Measurements from ENCODE around the gene OR52B6.

The OR52B6 gene, protein sequence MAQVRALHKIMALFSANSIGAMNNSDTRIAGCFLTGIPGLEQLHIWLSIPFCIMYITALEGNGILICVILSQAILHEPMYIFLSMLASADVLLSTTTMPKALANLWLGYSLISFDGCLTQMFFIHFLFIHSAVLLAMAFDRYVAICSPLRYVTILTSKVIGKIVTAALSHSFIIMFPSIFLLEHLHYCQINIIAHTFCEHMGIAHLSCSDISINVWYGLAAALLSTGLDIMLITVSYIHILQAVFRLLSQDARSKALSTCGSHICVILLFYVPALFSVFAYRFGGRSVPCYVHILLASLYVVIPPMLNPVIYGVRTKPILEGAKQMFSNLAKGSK

DNA sequence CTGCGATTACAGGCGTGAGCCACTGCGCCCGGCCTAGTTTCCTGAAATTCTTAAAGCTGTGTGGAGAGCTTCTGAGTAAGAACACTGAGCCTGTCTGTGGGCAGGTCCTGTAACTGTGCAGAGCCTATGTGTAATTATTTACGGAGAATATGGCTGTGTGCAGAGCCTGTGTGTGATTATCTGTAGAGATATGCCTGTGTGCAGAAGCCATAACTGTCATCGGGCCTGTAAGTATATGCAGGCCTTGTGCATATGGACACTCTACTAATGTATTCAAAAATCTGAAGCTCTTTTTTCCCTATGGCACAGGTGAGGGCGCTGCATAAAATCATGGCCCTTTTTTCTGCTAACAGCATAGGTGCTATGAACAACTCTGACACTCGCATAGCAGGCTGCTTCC lies at the start of gene OR52B6:
Gene OR52B6 (plus strand): TSS at position 301 of the 400 bp plus-strand sequence. CDS start 0 bp downstream, at position 301.
- no peak within 1 kb of the TSS for H3K9ac ChIP-seq (ENCODE audit: low read length)
- no peak within 1 kb of the TSS for H3K4me3 ChIP-seq (ENCODE audit: low read length)
- H3K9me3 ChIP-seq (ENCODE audit: control insufficient read depth, low read length), result no peaks in the 10 kb centered on the region

DNA sequence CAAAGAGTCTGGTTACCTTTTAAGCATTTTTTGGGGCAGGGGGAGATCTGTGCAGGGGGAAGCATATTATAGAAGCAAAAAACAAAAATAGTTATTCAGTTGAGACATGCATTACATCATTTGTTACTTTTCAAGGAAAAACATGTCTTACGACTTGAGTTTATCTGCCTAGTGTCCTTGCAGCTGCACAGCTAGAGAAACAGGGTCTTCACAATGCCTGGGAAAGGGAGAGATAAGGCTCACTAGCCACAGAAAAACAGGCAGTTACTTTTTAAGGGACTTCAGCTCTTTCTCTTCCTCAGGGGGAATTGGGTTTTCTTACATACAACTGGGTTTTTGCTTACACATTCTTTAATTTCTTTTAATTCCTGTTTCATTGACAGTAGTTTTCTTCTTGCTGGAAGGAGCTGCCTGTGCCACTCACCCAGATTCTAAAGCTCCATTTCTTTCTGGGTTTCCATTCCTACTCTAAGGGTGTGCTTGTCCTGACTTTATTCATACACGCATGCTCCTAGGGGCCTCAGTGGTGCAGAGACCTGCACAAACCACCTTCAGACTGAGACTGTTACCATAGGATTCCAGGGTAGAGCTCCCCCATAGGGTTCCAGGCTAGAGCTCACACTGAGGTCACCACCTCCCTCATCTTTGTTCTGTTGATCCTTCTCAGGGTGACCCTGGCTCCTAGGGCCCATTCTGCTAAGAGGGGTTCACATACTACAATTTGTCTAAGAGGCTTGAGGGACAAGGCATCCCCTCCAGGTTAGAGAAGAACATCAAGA lies 49.4 kb upstream of the OR52B6 start:
- H3K9me3 ChIP-seq (ENCODE audit: control insufficient read depth, low read length), result no peaks in the 10 kb centered on the region
- H3K27me3 ChIP-seq (ENCODE audit: control insufficient read depth, insufficient read depth, low read length), result no peaks in the 10 kb centered on the region
- H3K9ac ChIP-seq (ENCODE audit: low read length), result no peak overlapping the region

More for the DNA sequence above, at the start of gene OR52B6:
- Histone ChIP-seq H3K4me1 (ENCODE audit: control insufficient read depth, insufficient read depth, low read length) (no peaks in the 10 kb centered on the region), H3K27me3 (ENCODE audit: control insufficient read depth, insufficient read depth, low read length) (no peaks in the 10 kb centered on the region), H3K36me3 (ENCODE audit: control insufficient read depth, insufficient read depth, low read length) (no peaks in the 10 kb centered on the region)

DNA sequence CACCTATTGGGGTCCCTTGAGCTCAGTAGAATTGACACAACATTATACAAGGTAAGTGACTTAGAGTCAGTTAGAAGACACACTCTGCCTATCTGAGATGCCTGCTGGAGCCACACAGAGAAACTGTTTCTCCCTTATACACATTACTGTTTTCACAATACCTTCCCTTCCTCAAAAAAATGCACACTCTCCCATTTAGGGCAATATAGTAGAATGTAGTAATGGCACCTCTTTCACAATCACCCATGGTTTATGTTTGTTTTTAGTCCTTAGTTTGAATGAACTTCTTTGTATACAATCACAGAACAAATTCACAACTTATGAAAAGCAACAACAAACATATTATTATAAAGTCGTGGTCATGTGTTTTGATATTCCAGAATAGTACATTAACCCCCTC lies 46.6 kb upstream of the OR52B6 start:
- Histone ChIP-seq H3K36me3 (ENCODE audit: control insufficient read depth, insufficient read depth, low read length) (no peaks in the 10 kb centered on the region), H3K4me1 (ENCODE audit: control insufficient read depth, insufficient read depth, low read length) (no peaks in the 10 kb centered on the region), H3K9ac (ENCODE audit: low read length) (no peak overlapping the region), H3K27me3 (ENCODE audit: control insufficient read depth, insufficient read depth, low read length) (no peaks in the 10 kb centered on the region), H3K9me3 (ENCODE audit: control insufficient read depth, low read length) (no peaks in the 10 kb centered on the region), H3K4me3 (ENCODE audit: low read length) (no peak overlapping the region)

More for the DNA sequence above, 49.4 kb upstream of the OR52B6 start:
- Histone ChIP-seq H3K36me3 (ENCODE audit: control insufficient read depth, insufficient read depth, low read length) (no peaks in the 10 kb centered on the region), H3K4me3 (ENCODE audit: low read length) (no peak overlapping the region), H3K4me1 (ENCODE audit: control insufficient read depth, insufficient read depth, low read length) (no peaks in the 10 kb centered on the region)

DNA sequence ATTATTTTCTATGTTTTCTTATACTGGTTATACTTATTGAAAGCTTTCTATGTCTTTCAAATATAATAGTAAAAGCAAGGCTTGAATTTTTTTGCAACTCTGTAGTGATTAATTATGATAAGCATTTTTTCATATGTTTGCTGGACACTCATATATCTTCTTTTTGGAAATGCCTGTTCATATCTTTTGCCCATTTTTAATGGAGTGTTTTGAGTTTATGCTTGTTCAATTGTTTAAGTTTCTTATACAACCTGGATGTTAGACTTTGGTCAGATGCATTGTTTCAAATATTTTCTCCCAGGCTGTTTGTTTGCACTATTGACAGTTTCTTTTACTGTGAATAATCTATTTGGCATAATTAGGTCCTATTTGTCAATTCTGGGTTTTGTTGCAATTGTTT lies 44.2 kb upstream of the OR52B6 start:
- no peaks in the 10 kb centered on the region for H3K27me3 ChIP-seq (ENCODE audit: control insufficient read depth, insufficient read depth, low read length)
- no peak overlapping the region for H3K9ac ChIP-seq (ENCODE audit: low read length)
- no peaks in the 10 kb centered on the region for H3K9me3 ChIP-seq (ENCODE audit: control insufficient read depth, low read length)
- H3K4me3 ChIP-seq (ENCODE audit: low read length), result no peak overlapping the region
- no peaks in the 10 kb centered on the region for H3K36me3 ChIP-seq (ENCODE audit: control insufficient read depth, insufficient read depth, low read length)
- no peaks in the 10 kb centered on the region for H3K4me1 ChIP-seq (ENCODE audit: control insufficient read depth, insufficient read depth, low read length)

DNA sequence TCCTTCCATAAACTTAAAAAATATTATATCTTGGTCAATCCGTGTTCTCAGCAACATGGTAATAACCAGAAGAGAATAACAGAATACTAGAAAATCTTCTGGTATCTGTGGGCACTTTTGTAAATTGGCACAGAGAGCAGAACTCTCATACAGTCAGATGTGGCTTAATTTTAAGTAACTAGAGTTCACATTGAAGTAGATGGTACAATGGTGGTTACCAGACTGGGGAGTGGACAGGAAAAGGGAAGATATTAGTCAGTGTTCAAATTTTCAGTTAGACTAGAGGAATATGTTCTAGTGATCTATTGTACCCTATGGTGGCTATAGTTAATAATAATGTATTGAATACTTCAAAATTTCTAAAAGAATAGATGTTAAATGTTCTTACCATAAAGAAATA lies 39.2 kb upstream of the OR52B6 start:
- Histone ChIP-seq H3K4me3 (ENCODE audit: low read length) (no peak overlapping the region), H3K9me3 (ENCODE audit: control insufficient read depth, low read length) (no peaks in the 10 kb centered on the region), H3K27me3 (ENCODE audit: control insufficient read depth, insufficient read depth, low read length) (no peaks in the 10 kb centered on the region), H3K36me3 (ENCODE audit: control insufficient read depth, insufficient read depth, low read length) (no peaks in the 10 kb centered on the region), H3K4me1 (ENCODE audit: control insufficient read depth, insufficient read depth, low read length) (no peaks in the 10 kb centered on the region), H3K9ac (ENCODE audit: low read length) (no peak overlapping the region)

DNA sequence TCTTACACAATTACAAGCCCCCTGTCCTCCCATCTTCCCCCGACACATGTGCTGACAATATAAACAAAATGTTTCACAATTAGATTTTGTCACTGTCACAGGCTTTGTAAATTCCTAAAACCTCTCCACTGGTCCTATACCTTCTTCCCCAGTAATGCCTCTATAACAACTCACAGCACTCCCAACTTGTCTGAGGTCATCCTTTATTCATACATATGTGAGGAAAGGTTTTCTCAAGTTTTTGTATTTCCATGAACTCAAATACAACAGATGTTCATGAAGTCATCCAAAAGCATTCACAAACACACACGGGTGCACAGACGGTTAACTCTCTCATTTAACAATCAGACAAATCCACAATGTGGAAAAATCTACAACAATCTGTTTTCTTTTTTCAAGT lies 34.2 kb upstream of the OR52B6 start:
- Histone ChIP-seq H3K27me3 (ENCODE audit: control insufficient read depth, insufficient read depth, low read length) (no peaks in the 10 kb centered on the region), H3K4me1 (ENCODE audit: control insufficient read depth, insufficient read depth, low read length) (no peaks in the 10 kb centered on the region), H3K9me3 (ENCODE audit: control insufficient read depth, low read length) (no peaks in the 10 kb centered on the region), H3K4me3 (ENCODE audit: low read length) (no peak overlapping the region), H3K9ac (ENCODE audit: low read length) (no peak overlapping the region), H3K36me3 (ENCODE audit: control insufficient read depth, insufficient read depth, low read length) (no peaks in the 10 kb centered on the region)

DNA sequence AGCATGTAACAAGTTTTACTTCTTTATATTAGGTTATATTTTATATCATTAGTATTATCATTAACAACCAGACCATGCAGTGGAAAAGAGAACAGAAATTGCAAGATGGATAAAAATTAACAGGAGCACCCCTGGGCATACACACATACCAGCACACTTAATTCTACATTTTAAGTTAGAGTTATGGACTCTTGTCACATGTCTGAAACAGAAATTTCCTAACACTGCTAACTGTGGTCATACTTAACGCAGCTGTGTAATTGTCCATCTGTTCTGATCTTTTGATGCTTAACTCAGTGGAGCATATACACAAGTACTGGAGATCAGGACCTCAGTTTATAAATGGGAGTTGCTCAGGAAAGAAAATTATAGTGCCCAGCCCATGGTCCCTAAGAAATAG lies 32.7 kb upstream of the OR52B6 start:
- H3K36me3 ChIP-seq (ENCODE audit: control insufficient read depth, insufficient read depth, low read length), result no peaks in the 10 kb centered on the region
- H3K9ac ChIP-seq (ENCODE audit: low read length), result no peak overlapping the region
- H3K4me3 ChIP-seq (ENCODE audit: low read length), result no peak overlapping the region
- H3K9me3 ChIP-seq (ENCODE audit: control insufficient read depth, low read length), result no peaks in the 10 kb centered on the region
- no peaks in the 10 kb centered on the region for H3K27me3 ChIP-seq (ENCODE audit: control insufficient read depth, insufficient read depth, low read length)
- H3K4me1 ChIP-seq (ENCODE audit: control insufficient read depth, insufficient read depth, low read length), result no peaks in the 10 kb centered on the region

DNA sequence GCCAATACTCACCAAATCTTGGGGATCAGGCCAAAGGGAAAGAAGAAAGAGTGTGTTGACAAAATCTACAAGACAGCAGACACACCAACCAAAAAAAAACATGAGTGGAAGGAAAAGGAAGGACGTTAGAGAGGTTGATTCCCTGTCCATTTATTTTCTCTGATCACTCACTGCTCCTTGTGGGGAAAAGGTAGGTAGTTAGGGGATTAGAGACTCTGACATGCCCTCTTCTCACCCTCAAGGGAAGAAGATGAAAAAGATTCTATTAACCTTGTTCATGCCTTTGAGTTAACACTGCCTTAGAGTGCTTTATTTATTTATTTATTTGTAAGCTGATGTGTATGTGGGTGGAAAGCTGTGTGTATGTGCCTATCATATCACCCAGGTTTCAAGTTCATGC lies 32.2 kb upstream of the OR52B6 start, which contains the start of gene OR52H1:
Gene OR52H1 (minus strand): TSS at position 101 of the 400 bp plus-strand sequence. CDS start 3,035 bp downstream, outside the sequence.
- Histone ChIP-seq H3K9me3 (ENCODE audit: control insufficient read depth, low read length) (no peaks in the 10 kb centered on the region), H3K4me1 (ENCODE audit: control insufficient read depth, insufficient read depth, low read length) (no peaks in the 10 kb centered on the region), H3K27me3 (ENCODE audit: control insufficient read depth, insufficient read depth, low read length) (no peaks in the 10 kb centered on the region), H3K36me3 (ENCODE audit: control insufficient read depth, insufficient read depth, low read length) (no peaks in the 10 kb centered on the region), H3K4me3 (ENCODE audit: low read length) (no peak within 1 kb of the TSS), H3K9ac (ENCODE audit: low read length) (no peak within 1 kb of the TSS)

DNA sequence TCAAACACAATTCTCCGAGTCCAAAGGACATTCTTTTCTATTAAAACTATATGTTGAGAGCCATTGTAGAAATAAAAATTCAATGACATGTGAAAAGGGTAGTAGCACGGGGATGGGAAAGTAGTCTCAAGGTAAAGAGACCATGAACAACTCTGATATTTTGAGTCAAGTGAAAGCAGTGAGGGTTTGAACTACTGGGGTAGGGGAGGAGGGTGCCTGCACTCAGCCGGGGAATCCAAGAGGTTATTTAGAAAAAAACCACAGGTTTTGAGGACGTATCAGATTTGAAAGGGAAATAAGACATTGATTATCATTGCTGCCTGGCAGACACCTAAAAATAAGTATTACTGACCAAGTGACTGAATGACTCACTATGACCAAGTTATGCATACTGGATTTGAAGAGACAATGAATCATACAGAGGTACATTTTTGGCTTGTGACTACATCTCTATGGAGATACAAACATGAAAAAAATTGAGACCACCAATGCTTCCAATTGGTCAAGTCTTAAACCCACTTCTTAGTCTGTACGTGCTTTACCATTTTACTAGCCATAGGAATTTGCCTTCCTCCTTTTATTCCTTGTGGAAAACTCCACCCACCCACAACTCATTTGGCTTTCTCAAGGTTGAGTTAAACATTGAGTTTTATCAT lies 30.1 kb upstream of the OR52B6 start:
- H3K4me1 ChIP-seq (ENCODE audit: control insufficient read depth, insufficient read depth, low read length), result no peaks in the 10 kb centered on the region
- no peak overlapping the region for H3K4me3 ChIP-seq (ENCODE audit: low read length)
- H3K9ac ChIP-seq (ENCODE audit: low read length), result no peak overlapping the region
- H3K36me3 ChIP-seq (ENCODE audit: control insufficient read depth, insufficient read depth, low read length), result no peaks in the 10 kb centered on the region
- H3K9me3 ChIP-seq (ENCODE audit: control insufficient read depth, low read length), result no peaks in the 10 kb centered on the region
- no peaks in the 10 kb centered on the region for H3K27me3 ChIP-seq (ENCODE audit: control insufficient read depth, insufficient read depth, low read length)

DNA sequence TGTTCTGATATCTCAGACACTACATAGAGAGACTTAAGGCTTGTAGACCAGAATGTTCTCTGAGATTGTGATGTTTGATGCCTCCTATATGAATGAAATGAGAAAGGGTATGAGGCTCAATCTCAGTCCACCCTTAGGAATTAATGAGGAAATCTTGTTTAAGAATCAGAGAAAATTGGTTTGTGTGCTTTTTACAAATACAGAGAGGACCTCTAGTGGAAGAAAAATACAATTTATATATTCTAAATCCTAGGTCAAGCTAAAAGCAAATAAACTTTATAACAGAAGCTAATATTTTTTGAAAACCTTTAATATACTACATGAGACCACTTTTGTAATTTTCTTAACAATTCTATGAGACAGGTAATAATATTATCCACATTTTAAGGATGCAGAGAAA lies 27.3 kb upstream of the OR52B6 start:
- H3K4me1 ChIP-seq (ENCODE audit: control insufficient read depth, insufficient read depth, low read length), result no peaks in the 10 kb centered on the region
- H3K9me3 ChIP-seq (ENCODE audit: control insufficient read depth, low read length), result no peaks in the 10 kb centered on the region
- H3K4me3 ChIP-seq (ENCODE audit: low read length), result no peak overlapping the region
- no peaks in the 10 kb centered on the region for H3K36me3 ChIP-seq (ENCODE audit: control insufficient read depth, insufficient read depth, low read length)
- H3K9ac ChIP-seq (ENCODE audit: low read length), result no peak overlapping the region
- H3K27me3 ChIP-seq (ENCODE audit: control insufficient read depth, insufficient read depth, low read length), result no peaks in the 10 kb centered on the region

DNA sequence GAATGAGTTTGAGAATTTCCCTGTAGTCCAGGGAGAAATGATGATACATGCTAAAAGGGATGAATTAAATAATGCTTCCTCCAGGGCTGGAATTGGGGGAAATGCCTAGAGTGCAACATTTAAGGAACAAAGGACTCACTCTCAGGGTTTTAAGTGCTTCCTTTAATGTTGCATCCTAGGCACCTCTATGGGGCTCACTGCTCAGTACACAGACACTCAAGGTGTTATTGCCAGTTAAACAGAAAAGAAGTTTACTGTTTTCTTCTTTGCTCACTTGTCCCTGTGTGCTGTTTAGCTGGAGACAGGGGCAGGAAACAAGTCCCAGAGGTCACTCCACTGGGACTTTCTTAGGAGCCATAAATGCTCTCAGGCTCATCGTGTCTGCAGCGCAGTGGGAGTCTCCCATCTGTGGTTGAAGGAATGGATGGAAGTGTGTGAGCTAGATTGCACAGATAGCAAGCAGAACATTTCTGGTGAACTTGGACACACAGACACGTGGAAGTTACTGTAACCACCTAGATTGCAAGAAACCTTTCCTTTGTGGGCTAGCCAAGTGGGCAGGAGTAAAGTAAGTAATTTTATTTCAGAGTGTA lies 24.0 kb upstream of the OR52B6 start:
- no peaks in the 10 kb centered on the region for H3K27me3 ChIP-seq (ENCODE audit: control insufficient read depth, insufficient read depth, low read length)
- no peaks in the 10 kb centered on the region for H3K36me3 ChIP-seq (ENCODE audit: control insufficient read depth, insufficient read depth, low read length)
- no peak overlapping the region for H3K9ac ChIP-seq (ENCODE audit: low read length)
- no peaks in the 10 kb centered on the region for H3K4me1 ChIP-seq (ENCODE audit: control insufficient read depth, insufficient read depth, low read length)
- no peak overlapping the region for H3K4me3 ChIP-seq (ENCODE audit: low read length)
- H3K9me3 ChIP-seq (ENCODE audit: control insufficient read depth, low read length), result no peaks in the 10 kb centered on the region

DNA sequence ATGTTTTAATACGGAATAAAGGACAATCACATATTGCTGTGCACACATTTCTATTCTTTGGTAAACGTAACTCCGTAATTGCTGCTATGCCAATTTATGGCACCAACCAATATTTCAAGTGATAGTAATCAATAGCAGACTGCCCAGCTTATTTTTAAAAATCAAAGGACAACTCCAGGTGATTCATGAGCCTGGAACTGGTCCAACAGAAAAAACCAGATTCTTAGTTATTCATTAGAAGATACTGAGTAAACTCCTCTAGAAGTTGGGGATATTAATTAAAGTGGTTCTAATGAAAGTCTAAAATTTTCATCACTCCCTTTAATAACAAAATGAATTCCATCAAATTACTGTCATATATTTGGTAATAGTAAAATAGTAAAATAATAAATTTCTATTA lies 22.9 kb upstream of the OR52B6 start:
- H3K9ac ChIP-seq (ENCODE audit: low read length), result no peak overlapping the region
- H3K27me3 ChIP-seq (ENCODE audit: control insufficient read depth, insufficient read depth, low read length), result no peaks in the 10 kb centered on the region
- no peaks in the 10 kb centered on the region for H3K4me1 ChIP-seq (ENCODE audit: control insufficient read depth, insufficient read depth, low read length)
- H3K4me3 ChIP-seq (ENCODE audit: low read length), result no peak overlapping the region
- H3K9me3 ChIP-seq (ENCODE audit: control insufficient read depth, low read length), result no peaks in the 10 kb centered on the region
- H3K36me3 ChIP-seq (ENCODE audit: control insufficient read depth, insufficient read depth, low read length), result no peaks in the 10 kb centered on the region
